Stomach (tissue), 4 donors: Measurements from ENCODE around the gene TMEM217.

Source experiments
- POLR2A ChIP-seq, 4 donors: fragments of 450-650 bp; IDR thresholded peaks; one replicate each; pipeline ENCODE4 v1.6.1; 2016; ENCODE audit warnings: antibody characterized with exemption in 4 of 4, control low read depth in 2 of 4, mild to moderate bottlenecking in 1 of 4, moderate library complexity in 1 of 4
- TF ChIP-seq, protein P1 (sequence below), 7 experiments: fragments of 450-650 bp in 4 of 7; fragments of 200-600 bp in 3 of 7; sonication (generic) in 3 of 7; IDR thresholded peaks; one replicate each; pipeline ENCODE4 v1.5.1; 2016 to 2019; ENCODE audit warnings: antibody characterized with exemption in 7 of 7, control low read depth in 2 of 7, mild to moderate bottlenecking in 1 of 7

DNA sequence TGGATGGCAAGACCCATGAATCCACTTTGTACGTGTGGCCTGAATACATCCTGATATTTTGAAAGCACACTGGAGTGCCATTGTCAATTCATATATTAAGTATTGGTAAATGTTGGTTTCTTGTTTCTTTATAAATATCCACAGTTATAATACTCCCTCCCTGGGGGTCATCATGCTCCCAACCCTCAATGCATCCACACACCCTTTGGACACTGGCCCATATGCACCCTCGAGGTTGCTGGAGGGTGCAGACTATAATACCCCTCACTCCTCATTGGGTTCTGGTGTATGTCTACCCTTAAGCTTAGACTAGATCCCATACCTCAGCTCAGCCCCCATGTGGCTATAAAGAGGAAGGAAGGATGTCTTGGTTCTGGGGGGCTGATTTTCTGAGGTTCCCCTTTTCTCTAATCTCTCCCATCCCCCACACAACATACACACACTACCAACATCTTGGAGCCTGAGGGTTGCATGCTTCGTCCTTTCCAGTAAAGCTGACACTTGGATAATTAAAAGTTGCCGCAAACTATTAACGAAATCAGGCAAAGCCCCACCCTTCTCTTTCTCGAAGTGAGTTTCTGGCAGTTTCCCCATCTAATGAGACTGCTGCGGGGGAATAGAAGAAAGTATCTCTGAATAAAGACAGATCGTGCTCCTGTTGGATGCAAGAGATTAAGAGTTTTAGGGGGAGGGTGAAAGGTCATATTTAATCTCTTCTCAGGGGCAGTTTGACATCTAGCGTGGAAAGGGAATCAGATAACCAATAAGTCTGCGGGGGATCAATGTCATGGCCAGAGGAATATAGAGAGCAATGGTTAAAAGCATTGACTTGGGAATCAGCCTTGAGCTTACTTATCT is 80.6 kb downstream of the TMEM217 start:
- TF ChIP-seq, protein P1, sequence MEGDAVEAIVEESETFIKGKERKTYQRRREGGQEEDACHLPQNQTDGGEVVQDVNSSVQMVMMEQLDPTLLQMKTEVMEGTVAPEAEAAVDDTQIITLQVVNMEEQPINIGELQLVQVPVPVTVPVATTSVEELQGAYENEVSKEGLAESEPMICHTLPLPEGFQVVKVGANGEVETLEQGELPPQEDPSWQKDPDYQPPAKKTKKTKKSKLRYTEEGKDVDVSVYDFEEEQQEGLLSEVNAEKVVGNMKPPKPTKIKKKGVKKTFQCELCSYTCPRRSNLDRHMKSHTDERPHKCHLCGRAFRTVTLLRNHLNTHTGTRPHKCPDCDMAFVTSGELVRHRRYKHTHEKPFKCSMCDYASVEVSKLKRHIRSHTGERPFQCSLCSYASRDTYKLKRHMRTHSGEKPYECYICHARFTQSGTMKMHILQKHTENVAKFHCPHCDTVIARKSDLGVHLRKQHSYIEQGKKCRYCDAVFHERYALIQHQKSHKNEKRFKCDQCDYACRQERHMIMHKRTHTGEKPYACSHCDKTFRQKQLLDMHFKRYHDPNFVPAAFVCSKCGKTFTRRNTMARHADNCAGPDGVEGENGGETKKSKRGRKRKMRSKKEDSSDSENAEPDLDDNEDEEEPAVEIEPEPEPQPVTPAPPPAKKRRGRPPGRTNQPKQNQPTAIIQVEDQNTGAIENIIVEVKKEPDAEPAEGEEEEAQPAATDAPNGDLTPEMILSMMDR (IDR thresholded peaks at IDR 0.05) = no peak
- no peak for TF ChIP-seq POLR2A (IDR thresholded peaks at IDR 0.05)
